ENCODE measurements around the gene LIMS1.
"Not testable (repeated sequence)": the region's sequence is repeated elsewhere in the genome, so short reads cannot be mapped to it uniquely, and the experiment has no call there.

Gene LIMS1, protein sequence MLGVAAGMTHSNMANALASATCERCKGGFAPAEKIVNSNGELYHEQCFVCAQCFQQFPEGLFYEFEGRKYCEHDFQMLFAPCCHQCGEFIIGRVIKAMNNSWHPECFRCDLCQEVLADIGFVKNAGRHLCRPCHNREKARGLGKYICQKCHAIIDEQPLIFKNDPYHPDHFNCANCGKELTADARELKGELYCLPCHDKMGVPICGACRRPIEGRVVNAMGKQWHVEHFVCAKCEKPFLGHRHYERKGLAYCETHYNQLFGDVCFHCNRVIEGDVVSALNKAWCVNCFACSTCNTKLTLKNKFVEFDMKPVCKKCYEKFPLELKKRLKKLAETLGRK

DNA sequence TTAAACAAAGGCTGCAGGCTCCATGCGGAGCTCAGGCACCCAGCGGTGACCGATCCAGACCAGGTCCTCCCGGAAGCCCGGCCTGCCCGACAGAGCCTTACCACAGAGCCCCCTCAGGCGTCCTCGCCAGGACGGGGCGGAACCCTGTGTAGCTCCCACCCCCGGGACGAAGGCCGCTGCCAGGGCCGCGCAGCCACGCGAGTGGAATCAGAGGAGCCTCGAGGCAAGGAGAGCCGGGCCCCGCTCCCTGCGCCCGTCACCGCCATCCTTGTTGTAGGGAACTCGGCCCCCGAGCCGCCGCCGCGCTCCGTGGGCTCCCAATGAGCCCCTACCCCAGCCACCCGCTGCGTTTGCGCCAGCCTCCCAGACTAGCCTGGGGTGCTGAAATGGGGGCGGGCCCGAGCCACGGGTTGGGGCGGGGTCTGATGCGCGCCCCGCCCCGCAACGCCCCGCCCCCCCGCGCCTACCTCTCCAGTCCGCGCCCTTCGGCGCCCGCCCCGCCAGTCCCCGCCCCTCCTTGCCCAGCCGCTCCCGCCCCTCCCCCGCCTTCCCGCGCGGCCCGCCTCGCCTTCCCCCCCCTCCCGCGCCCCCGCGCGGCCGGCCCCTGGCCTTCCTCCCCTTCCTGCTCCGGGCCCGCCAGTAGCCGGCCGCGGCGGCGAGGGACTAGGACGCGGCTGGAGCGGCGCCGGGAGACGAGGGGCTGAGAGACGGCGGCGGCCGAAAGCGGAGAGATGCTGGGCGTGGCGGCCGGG is at the start of gene LIMS1:
Gene LIMS1, plus strand, starts transcription at position 639 of the 752 bp plus-strand sequence. Its CDS starts 93 bp downstream, at position 732.
- peak; percentile 83 for DNase-seq

- DNase-seq, result no peak
These were observed 49.0 kb upstream of the LIMS1 start for GRCh38 chr2:108485253-108485652.

GRCh38 chr2:108490506-108491122 is 43.7 kb upstream of the LIMS1 start:
- no peak for DNase-seq

- DNase-seq, result no peak
These were observed 42.4 kb upstream of the LIMS1 start for GRCh38 chr2:108491848-108492247.

DNA sequence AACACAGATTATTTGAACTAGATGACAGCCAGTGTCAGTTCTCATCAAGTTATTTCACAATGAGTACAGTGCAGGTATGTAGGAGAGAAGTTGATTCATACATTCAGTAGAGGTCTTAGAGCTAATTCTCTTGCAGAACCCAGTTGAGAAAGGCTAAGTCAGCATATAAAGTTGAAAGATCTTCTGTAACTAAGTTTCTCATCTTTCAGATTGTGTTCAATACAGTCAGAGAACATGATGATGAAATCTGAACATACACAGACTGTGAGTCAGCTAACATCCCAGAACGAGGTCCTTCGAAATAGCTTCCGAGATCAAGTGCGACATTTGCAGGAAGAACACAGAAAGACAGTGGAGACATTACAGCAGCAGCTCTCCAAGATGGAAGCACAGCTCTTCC is 41.9 kb upstream of the LIMS1 start:
- DNase-seq, result no peak

DNA sequence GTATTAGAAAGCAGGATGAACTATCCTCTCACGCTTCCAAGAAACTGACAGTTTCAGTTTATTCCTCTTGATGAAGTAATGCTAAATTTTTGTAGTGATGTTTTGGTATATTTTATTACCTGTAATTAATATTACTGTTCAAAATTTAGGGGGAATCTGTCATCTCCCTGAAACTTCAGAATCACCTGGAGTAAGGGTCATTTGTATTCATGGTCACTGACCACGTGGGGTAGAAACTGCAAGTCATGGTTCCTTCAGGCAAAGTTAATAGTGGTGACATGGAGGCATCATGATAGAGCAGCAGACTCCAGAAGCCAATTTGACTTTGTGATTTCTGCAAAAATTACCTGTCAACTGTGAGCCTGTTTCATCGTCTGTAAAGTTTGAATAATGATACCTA is 38.1 kb upstream of the LIMS1 start:
- DNase-seq, result not testable (repeated sequence)

DNA sequence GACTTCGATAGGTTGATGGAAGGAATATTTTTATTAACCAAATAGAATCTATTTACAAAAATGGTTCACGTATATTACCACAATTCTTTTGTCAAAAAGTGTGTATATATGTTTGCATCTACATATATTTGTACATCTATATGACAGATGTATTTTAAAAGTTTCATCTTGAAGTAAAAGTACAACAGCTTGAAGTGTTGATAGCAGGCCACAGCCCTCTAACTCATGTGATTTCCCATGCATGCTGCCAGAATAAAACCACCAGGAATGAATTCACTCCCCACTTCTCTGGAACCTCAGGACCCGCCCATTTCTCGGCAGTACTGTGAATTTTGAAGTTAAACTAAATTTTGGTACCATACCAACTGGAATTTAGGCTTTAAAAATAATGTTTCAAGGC is 26.6 kb upstream of the LIMS1 start:
- DNase-seq, result not testable (repeated sequence)

GRCh38 chr2:108512431-108512830 is 21.8 kb upstream of the LIMS1 start:
- not testable (repeated sequence) for DNase-seq

GRCh38 chr2:108514478-108514877 is 19.8 kb upstream of the LIMS1 start:
- not testable (repeated sequence) for DNase-seq

GRCh38 chr2:108524688-108525087 is 9.6 kb upstream of the LIMS1 start:
- not testable (repeated sequence) for DNase-seq

DNA sequence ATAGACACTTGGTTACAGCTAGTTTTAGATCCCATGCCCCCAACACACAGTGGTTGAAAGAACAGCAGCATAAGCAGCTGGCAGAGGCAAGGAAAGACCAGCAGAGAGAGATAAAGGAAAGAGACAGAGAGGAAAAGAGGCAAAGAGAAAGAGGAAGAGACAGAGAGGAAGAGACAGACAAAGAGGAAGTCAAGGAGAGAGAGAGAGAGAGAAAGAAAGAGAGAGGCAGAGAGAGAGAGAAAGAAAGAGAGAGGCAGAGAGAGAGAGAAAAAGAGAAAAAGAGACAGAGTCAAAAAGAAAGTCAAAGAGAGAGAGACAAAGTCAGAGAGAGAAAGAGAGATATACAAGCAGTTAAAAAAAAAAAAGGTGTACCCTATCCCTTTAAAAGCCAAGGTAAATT is 9.0 kb upstream of the LIMS1 start:
- not testable (repeated sequence) for DNase-seq

GRCh38 chr2:108531674-108532055 is 2.6 kb upstream of the LIMS1 start:
- DNase-seq, result no peak

- DNase-seq, result peak; percentile 62
These were observed 500 bp downstream of the LIMS1 start for GRCh38 chr2:108534584-108535356.

DNA sequence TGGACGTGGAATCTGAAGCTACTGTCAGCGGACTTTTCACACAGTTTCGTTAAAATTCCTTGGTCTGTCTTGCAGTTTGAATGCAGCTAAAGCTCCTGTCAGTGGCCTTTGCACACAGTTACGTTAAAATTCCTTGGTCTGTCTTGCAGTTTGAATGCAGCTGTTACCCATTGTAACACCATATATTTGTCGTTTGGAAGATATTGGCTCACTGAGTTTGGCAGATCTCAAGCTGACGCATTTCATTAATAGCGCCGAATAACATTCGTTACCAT is 1.0 kb downstream of the LIMS1 start:
- DNase-seq, result no peak

GRCh38 chr2:108536133-108536780 is 2.0 kb downstream of the LIMS1 start:
- no peak for DNase-seq

- no peak for DNase-seq
These were observed 2.6 kb downstream of the LIMS1 start for GRCh38 chr2:108536911-108537310.

GRCh38 chr2:108538000-108538625 is 3.8 kb downstream of the LIMS1 start:
- no peak for DNase-seq

- no peak for DNase-seq
These were observed 7.2 kb downstream of the LIMS1 start for GRCh38 chr2:108541451-108541850.

DNA sequence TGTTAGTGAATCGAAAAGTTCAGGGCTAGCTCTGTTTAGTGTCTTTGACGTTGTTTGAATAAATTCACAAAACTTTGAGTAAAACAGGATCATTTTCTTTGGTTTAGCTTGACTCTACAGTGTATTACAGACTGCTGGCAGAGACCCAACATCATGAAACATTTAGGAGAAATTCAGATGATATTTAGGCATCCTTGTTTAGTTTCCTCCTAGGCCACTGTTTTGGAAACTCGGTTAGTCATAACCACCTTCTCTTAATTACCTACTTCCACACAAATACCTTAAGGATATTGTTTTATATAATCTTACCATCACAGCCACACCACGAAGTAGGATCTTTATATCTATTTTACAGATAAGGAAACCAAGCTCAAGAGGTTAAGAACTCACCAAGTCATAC is 7.8 kb downstream of the LIMS1 start:
- no peak for DNase-seq

- no peak for DNase-seq
These were observed 13.3 kb downstream of the LIMS1 start for GRCh38 chr2:108547606-108548005.

- no peak for DNase-seq
These were observed 14.1 kb downstream of the LIMS1 start for GRCh38 chr2:108548208-108549003.

Measured in NCI-H2227 treated with DMSO at 0.1 percent for 48 hours (cell line).